HEK293T (cell line): ENCODE data around the gene SLC47A2.

ENCODE experiments used
- BHLHE40 ChIP-seq: fragments of 450-650 bp; IDR thresholded peaks from 2 replicates; pipeline ENCODE4 v1.6.1; 2016; ENCODE audit warnings: mild to moderate bottlenecking, moderate library complexity, borderline replicate concordance
- FOXK2 ChIP-seq: fragments of 450-650 bp; IDR thresholded peaks from 2 replicates; pipeline ENCODE4 v1.6.1; 2016; ENCODE audit warnings: mild to moderate bottlenecking
- L3MBTL2 ChIP-seq: fragments of 450-650 bp; conservative IDR thresholded peaks from 2 replicates; pipeline ENCODE4 v1.6.1; 2016; ENCODE audit warnings: mild to moderate bottlenecking
- NFRKB ChIP-seq: fragments of 450-650 bp; IDR thresholded peaks from 2 replicates; pipeline ENCODE4 v1.6.1; 2016; ENCODE audit warnings: mild to moderate bottlenecking, moderate library complexity
- SP1 ChIP-seq: fragments of 450-650 bp; IDR thresholded peaks from 2 replicates; pipeline ENCODE4 v1.6.1; 2017
- TF ChIP-seq, protein P1 (sequence below): fragments of 450-650 bp; IDR thresholded peaks from 2 replicates; pipeline ENCODE4 v1.6.1; 2016

DNA sequence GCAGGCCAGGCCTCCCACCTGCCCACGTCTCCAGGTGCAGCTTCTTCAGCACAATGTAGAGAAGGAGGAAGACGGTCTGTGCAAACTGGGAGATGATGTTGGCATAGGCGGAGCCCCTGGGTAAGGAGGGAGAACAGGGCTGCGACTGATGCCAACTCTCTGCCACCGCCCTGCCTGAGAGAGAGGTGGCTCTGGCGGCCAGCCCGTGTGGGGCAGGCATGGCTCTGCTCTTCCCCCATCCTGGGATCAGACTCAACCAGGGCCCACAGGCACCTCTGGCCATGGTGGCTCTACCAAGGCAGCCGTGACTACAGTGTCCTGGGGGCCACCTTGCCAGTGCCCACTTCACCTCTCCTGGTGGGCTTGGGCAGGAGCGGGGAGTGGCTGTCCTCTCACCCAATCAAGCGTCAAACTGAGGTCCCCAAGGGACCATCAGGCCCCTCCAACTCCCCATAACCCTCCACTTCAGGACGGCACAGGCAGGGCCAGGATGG lies 8.6 kb downstream of the SLC47A2 start:
- TF ChIP-seq BHLHE40 (no peak), FOXK2 (no peak), NFRKB (no peak), SP1 (no peak), L3MBTL2 (no peak)
- TF ChIP-seq, protein P1, sequence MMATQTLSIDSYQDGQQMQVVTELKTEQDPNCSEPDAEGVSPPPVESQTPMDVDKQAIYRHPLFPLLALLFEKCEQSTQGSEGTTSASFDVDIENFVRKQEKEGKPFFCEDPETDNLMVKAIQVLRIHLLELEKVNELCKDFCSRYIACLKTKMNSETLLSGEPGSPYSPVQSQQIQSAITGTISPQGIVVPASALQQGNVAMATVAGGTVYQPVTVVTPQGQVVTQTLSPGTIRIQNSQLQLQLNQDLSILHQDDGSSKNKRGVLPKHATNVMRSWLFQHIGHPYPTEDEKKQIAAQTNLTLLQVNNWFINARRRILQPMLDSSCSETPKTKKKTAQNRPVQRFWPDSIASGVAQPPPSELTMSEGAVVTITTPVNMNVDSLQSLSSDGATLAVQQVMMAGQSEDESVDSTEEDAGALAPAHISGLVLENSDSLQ = no peak
